Activated CD8-positive, alpha-beta T cell treated with anti-CD3 and anti-CD28 coated beads, Interleukin-2, amount 10 ng/mL, durations not matched to agents 7 days and 5 days (primary cell): ENCODE results near the gene PAMR1. TPM values are rescaled to one million over a fixed set of nuclear protein-coding genes. Genes with fewer than 3 reads are reported as not detected.

Experiments
- ATAC-seq: fragments of 150-1000 bp; cut with Tn5 transposase; one replicate; pipeline ENCODE4 v1.10.0; 2021; ENCODE audit warnings: moderate library complexity
- CTCF ChIA-PET: fragments of 350-600 bp; sonication (Branson Sonifier 250); formaldehyde crosslinking; loops from one replicate; lab custom pipeline; 2021; ENCODE audit warnings: antibody characterized with exemption; lab: Charles Lee
- POLR2A ChIA-PET: fragments of 350-600 bp; sonication (Branson Sonifier 250); formaldehyde crosslinking; loops from one replicate; lab custom pipeline; 2021; ENCODE audit warnings: antibody characterized with exemption; lab: Charles Lee
- DNase-seq: peaks from one replicate; pipeline ENCODE4 v3.0.0-alpha.2; 2020
- H3K27ac Mint-ChIP-seq: one replicate; pipeline ENCODE4 v1.8.0; 2021; ENCODE audit warnings: mild to moderate bottlenecking, mixed read lengths
- H3K27me3 Mint-ChIP-seq: one replicate; pipeline ENCODE4 v1.8.0; 2021; ENCODE audit warnings: low read depth, mixed read lengths
- H3K36me3 Mint-ChIP-seq: one replicate; pipeline ENCODE4 v1.8.0; 2021; ENCODE audit warnings: low read depth, mixed read lengths
- H3K4me1 Mint-ChIP-seq: one replicate; pipeline ENCODE4 v1.8.0; 2021; ENCODE audit warnings: low read depth, mixed read lengths
- H3K4me3 Mint-ChIP-seq: one replicate; pipeline ENCODE4 v1.8.0; 2021; ENCODE audit warnings: mild to moderate bottlenecking, mixed read lengths
- H3K9me3 Mint-ChIP-seq: one replicate; pipeline ENCODE4 v1.8.0; 2022; ENCODE audit warnings: mixed read lengths; ENCODE audit not compliant: insufficient read depth
- total RNA-seq, 2 experiments: library from RNA; stranded (reverse); gene quantifications; one replicate each; pipeline ENCODE4 v1.2.3, GENCODE V29; 2021

PAMR1 gene
- total RNA-seq, 2 experiments from 2014 or later: not detected

- Mint-ChIP-seq H3K4me1 (no peaks in the 10 kb centered on the region), H3K4me3 (no peak overlapping the region), H3K36me3 (no peaks in the 10 kb centered on the region), H3K27ac (no peak overlapping the region), H3K9me3 (peaks cover 14% of the 10 kb centered on the region), H3K27me3 (peaks cover 11% of the 10 kb centered on the region)
- DNase-seq (no peak), ATAC-seq (no peak)
- POLR2A ChIA-PET: no interaction called here
- CTCF ChIA-PET: interaction anchor here (0.6 to 1.6 kb wide), 3 partner anchors 11 to 921 kb away, joined by 3 to 6 read pairs (median 3); no protein-coding TSS in a partner anchor
Measured at GRCh38 chr11:35486934-35487333, 38.5 kb downstream of the PAMR1 start.

GRCh38 chr11:35486446-35486845, 39.0 kb downstream of the PAMR1 start:
- peaks cover 14% of the 10 kb centered on the region for H3K9me3 Mint-ChIP-seq
- ATAC-seq: no peak
- peaks cover 11% of the 10 kb centered on the region for H3K27me3 Mint-ChIP-seq
- DNase-seq: no peak
- H3K27ac Mint-ChIP-seq: no peak overlapping the region
- H3K4me3 Mint-ChIP-seq: no peak overlapping the region
- POLR2A ChIA-PET: no interaction called here
- no peaks in the 10 kb centered on the region for H3K4me1 Mint-ChIP-seq
- CTCF ChIA-PET: interaction anchor here (1.0 to 1.9 kb wide), 3 partner anchors 12 to 560 kb away, joined by 3 to 6 read pairs (median 5); no protein-coding TSS in a partner anchor
- no peaks in the 10 kb centered on the region for H3K36me3 Mint-ChIP-seq

- Mint-ChIP-seq H3K27ac (no peak overlapping the region), H3K27me3 (peaks cover 8% of the 10 kb centered on the region), H3K4me3 (no peak overlapping the region), H3K9me3 (peaks cover 14% of the 10 kb centered on the region), H3K4me1 (no peaks in the 10 kb centered on the region), H3K36me3 (no peaks in the 10 kb centered on the region)
- ChIA-PET POLR2A (no interaction called here), CTCF (interaction anchor here (0.7 to 1.9 kb wide), 12 partner anchors 9 to 596 kb away, joined by 3 to 6 read pairs (median 4); no protein-coding TSS in a partner anchor)
- ATAC-seq: peak; percentile 89
- DNase-seq: peak; percentile 78
Measured at GRCh38 chr11:35485656-35486322, 39.6 kb downstream of the PAMR1 start.

- DNase-seq (no peak), ATAC-seq (no peak)
- ChIA-PET POLR2A (interaction anchor here (0.6 kb wide), 1 partner anchor 9 kb away, joined by 3 read pairs; no protein-coding TSS in a partner anchor), CTCF (interaction anchor here (1.1 to 1.3 kb wide), 7 partner anchors 16 to 919 kb away, joined by 3 to 4 read pairs (median 3); no protein-coding TSS in a partner anchor)
- H3K9me3 Mint-ChIP-seq: peaks cover 14% of the 10 kb centered on the region
- H3K27me3 Mint-ChIP-seq: peaks cover 13% of the 10 kb centered on the region
- no peaks in the 10 kb centered on the region for H3K4me1 Mint-ChIP-seq
- no peak overlapping the region for H3K27ac Mint-ChIP-seq
- no peak overlapping the region for H3K4me3 Mint-ChIP-seq
- no peaks in the 10 kb centered on the region for H3K36me3 Mint-ChIP-seq
Measured at GRCh38 chr11:35484435-35484834, 41.0 kb downstream of the PAMR1 start.

GRCh38 chr11:35483131-35483820, 42.1 kb downstream of the PAMR1 start:
- ATAC-seq (no peak), DNase-seq (no peak)
- no peaks in the 10 kb centered on the region for H3K36me3 Mint-ChIP-seq
- POLR2A ChIA-PET: no interaction called here
- peaks cover 14% of the 10 kb centered on the region for H3K9me3 Mint-ChIP-seq
- H3K4me1 Mint-ChIP-seq: no peaks in the 10 kb centered on the region
- no peak overlapping the region for H3K4me3 Mint-ChIP-seq
- peaks cover 14% of the 10 kb centered on the region for H3K27me3 Mint-ChIP-seq
- CTCF ChIA-PET: no interaction called here
- no peak overlapping the region for H3K27ac Mint-ChIP-seq

GRCh38 chr11:35479731-35480130, 45.7 kb downstream of the PAMR1 start:
- ChIA-PET CTCF (no interaction called here), POLR2A (no interaction called here)
- no peak overlapping the region for H3K4me3 Mint-ChIP-seq
- ATAC-seq (no peak), DNase-seq (no peak)
- peaks cover 14% of the 10 kb centered on the region for H3K9me3 Mint-ChIP-seq
- H3K27me3 Mint-ChIP-seq: peaks cover 19% of the 10 kb centered on the region
- no peak overlapping the region for H3K27ac Mint-ChIP-seq
- no peaks in the 10 kb centered on the region for H3K36me3 Mint-ChIP-seq
- no peaks in the 10 kb centered on the region for H3K4me1 Mint-ChIP-seq

- DNase-seq (no peak), ATAC-seq (no peak)
- no peak overlapping the region for H3K4me3 Mint-ChIP-seq
- no peaks in the 10 kb centered on the region for H3K4me1 Mint-ChIP-seq
- peaks cover 14% of the 10 kb centered on the region for H3K9me3 Mint-ChIP-seq
- no peak overlapping the region for H3K27ac Mint-ChIP-seq
- ChIA-PET CTCF (no interaction called here), POLR2A (no interaction called here)
- H3K27me3 Mint-ChIP-seq: peaks cover 17% of the 10 kb centered on the region
- H3K36me3 Mint-ChIP-seq: no peaks in the 10 kb centered on the region
Measured at GRCh38 chr11:35478471-35479091, 46.8 kb downstream of the PAMR1 start.

GRCh38 chr11:35477901-35478300, 47.5 kb downstream of the PAMR1 start:
- no peak for DNase-seq
- H3K27me3 Mint-ChIP-seq: peaks cover 20% of the 10 kb centered on the region
- peaks cover 7% of the 10 kb centered on the region for H3K9me3 Mint-ChIP-seq
- H3K27ac Mint-ChIP-seq: no peak overlapping the region
- no peak for ATAC-seq
- ChIA-PET CTCF (no interaction called here), POLR2A (no interaction called here)
- no peaks in the 10 kb centered on the region for H3K36me3 Mint-ChIP-seq
- H3K4me3 Mint-ChIP-seq: no peak overlapping the region
- no peaks in the 10 kb centered on the region for H3K4me1 Mint-ChIP-seq

- DNase-seq: no peak
- Mint-ChIP-seq H3K9me3 (no peaks in the 10 kb centered on the region), H3K27me3 (peaks cover 17% of the 10 kb centered on the region), H3K27ac (no peak overlapping the region), H3K36me3 (no peaks in the 10 kb centered on the region), H3K4me1 (no peaks in the 10 kb centered on the region), H3K4me3 (no peak overlapping the region)
- no peak for ATAC-seq
- POLR2A ChIA-PET: interaction anchor here (0.6 kb wide), 1 partner anchor 163 kb away, joined by 7 read pairs; no protein-coding TSS in a partner anchor
- CTCF ChIA-PET: no interaction called here
Measured at GRCh38 chr11:35474688-35475087, 50.7 kb downstream of the PAMR1 start.

GRCh38 chr11:35473795-35474374, 51.5 kb downstream of the PAMR1 start:
- ChIA-PET POLR2A (interaction anchor here (0.6 kb wide), 1 partner anchor 163 kb away, joined by 7 read pairs; no protein-coding TSS in a partner anchor), CTCF (interaction anchor here (1.1 kb wide), 1 partner anchor 12 kb away, joined by 5 read pairs; no protein-coding TSS in a partner anchor)
- no peak for DNase-seq
- Mint-ChIP-seq H3K9me3 (no peaks in the 10 kb centered on the region), H3K4me3 (no peak overlapping the region), H3K36me3 (no peaks in the 10 kb centered on the region), H3K4me1 (no peaks in the 10 kb centered on the region), H3K27ac (no peak overlapping the region), H3K27me3 (peaks cover 16% of the 10 kb centered on the region)
- ATAC-seq: no peak

- H3K27ac Mint-ChIP-seq: no peak overlapping the region
- H3K36me3 Mint-ChIP-seq: no peaks in the 10 kb centered on the region
- H3K4me1 Mint-ChIP-seq: no peaks in the 10 kb centered on the region
Measured at GRCh38 chr11:35470616-35471015, 54.8 kb downstream of the PAMR1 start.

More at GRCh38 chr11:35470616-35471015, 54.8 kb downstream of the PAMR1 start:
- ChIA-PET CTCF (no interaction called here), POLR2A (no interaction called here)
- Mint-ChIP-seq H3K27me3 (peaks cover 16% of the 10 kb centered on the region), H3K4me3 (no peak overlapping the region), H3K9me3 (no peaks in the 10 kb centered on the region)
- DNase-seq (no peak), ATAC-seq (no peak)
